Aorta (tissue), 5 donors: Measurements from ENCODE around the gene PLAU. TPM values are rescaled to one million over a fixed set of nuclear protein-coding genes. Genes with fewer than 3 reads are reported as not detected.
"Not testable (repeated sequence)": the region's sequence is repeated elsewhere in the genome, so short reads cannot be mapped to it uniquely, and the experiment has no call there.

Experiments used
- ATAC-seq: fragments of 200-7000 bp; cut with Tn5 transposase; one replicate; pipeline ENCODE4 v1.9.1; 2022; ENCODE audit warnings: moderate library complexity; ENCODE audit not compliant: low FRiP score
- DNase-seq, 2 donors: peaks; one replicate each; pipeline ENCODE4 v3.0.0-alpha.2; 2020
- H3K27ac ChIP-seq, 2 donors: one replicate each; pipeline ENCODE4 v1.5.1; 2013; ENCODE audit warnings: low read length in 2 of 2, mild to moderate bottlenecking in 2 of 2, moderate library complexity in 2 of 2, control low read depth in 1 of 2, inconsistent platforms in 1 of 2, low read depth in 1 of 2
- H3K27me3 ChIP-seq, 2 donors: one replicate each; pipeline ENCODE4 v1.6.1; 2013; ENCODE audit warnings: control low read depth in 1 of 2, low read length in 1 of 2, mild to moderate bottlenecking in 1 of 2, moderate library complexity in 1 of 2; ENCODE audit not compliant: insufficient read depth in 2 of 2, control insufficient read depth in 1 of 2
- H3K36me3 ChIP-seq, 2 donors: one replicate each; pipeline ENCODE4 v1.6.1; 2013; ENCODE audit warnings: control low read depth in 1 of 2, low read length in 1 of 2, mild to moderate bottlenecking in 1 of 2; ENCODE audit not compliant: insufficient read depth in 2 of 2, control insufficient read depth in 1 of 2
- H3K4me1 ChIP-seq, 2 donors: one replicate each; pipeline ENCODE4 v1.6.1; 2013; ENCODE audit warnings: low read length in 2 of 2, control low read depth in 1 of 2, mild to moderate bottlenecking in 1 of 2, moderate library complexity in 1 of 2; ENCODE audit not compliant: insufficient read depth in 2 of 2, control insufficient read depth in 1 of 2
- H3K4me3 ChIP-seq, 2 donors: one replicate each; pipeline ENCODE4 v1.5.1; 2013; ENCODE audit warnings: low read length in 2 of 2, control low read depth in 1 of 2, mild to moderate bottlenecking in 1 of 2
- H3K9me3 ChIP-seq: one replicate; pipeline ENCODE4 v1.6.1; 2013; ENCODE audit warnings: mild to moderate bottlenecking, low read length; ENCODE audit not compliant: control insufficient read depth
- WGBS, 2 donors: extraction: QIAGEN DNeasy Blood & Tissue Kit; methylation state at CpG; one replicate each; pipeline ENCODE4 v1.1.7; 2013; 5-methylcytosine and 5-hydroxymethylcytosine counted together
- intact Hi-C, 2 donors: fragments of 100-400 bp; cut with DNase I; formaldehyde crosslinking; loops; one replicate each; pipeline versions ENCODE4 v1.14.2 to v1.15.0; 2022
- polyA plus RNA-seq, 2 donors: library from polyadenylated mRNA; stranded (reverse); fragments of 200-250 nt; gene quantifications; one replicate each; pipeline ENCODE4 v1.2.3, GENCODE V29; 2013
- total RNA-seq, 2 donors: library from RNA; stranded (reverse); fragmentation: NEBNext Ultra II Directional; extraction: Animal tissue kit (Norgen Biotek cat#: 25700); gene quantifications; one replicate each; pipeline ENCODE4 v1.2.1, GENCODE V29; 2021
- donor health status: healthy with polysubstance abuse.
- donor health status: Bipolar disorder and iron deficiency.
- donor health status: DM: no; HTN: no; CAD: no.
- donor health status: DM: no; HTN: no; CAD: no.
- donor health status: DM: yes; HTN: yes; CAD: no.

PLAU gene
- total and polyA plus RNA-seq, 4 donors, result 9.6 to 35.4 (median 23.6) TPM

DNA sequence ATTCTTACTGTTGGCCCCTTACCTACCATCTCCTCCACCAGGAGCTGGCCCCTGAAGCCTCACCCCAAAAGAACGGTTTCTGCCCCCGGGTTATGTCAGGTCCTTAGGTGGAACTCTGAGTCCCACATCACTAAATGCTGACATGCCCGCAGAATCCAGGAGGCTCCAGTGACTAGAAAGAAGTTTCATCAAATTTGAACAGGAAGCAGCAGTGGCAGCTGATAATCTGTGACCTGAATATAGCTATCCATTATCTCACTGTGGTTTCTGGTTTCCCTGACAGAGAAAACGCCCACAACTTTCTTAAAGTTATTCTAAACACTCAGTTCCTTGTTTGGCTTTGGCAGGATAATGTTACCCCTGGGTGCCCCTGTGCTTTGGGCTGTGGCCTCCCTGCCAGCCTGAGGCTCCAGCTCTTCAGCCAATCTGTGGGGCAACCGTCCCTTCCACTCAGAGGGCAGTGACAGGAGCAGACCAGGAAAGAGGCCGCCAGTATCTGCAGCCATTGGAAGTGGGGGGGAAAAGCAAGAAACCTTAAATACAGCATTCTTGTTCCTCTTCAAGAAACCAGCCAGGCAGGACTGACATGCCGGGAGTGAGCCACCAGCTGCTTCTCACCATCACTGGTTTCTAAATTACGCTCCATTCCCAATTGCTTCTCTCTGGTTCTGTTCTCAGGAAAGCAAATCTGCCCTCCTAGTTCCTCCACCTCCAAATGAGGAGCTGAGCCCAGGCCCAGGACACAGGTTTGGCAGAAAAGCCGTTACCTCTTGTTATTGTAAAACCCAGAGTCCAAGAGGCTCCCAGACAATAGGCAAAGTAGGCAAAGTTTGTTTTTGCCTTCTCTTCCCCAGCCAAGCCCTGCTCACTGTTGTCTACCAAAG, 45.8 kb downstream of the PLAU start:
- no peaks in the 10 kb centered on the region for H3K27me3 ChIP-seq
- DNase-seq (no peak), ATAC-seq (peak; percentile 41)
- H3K27ac ChIP-seq, result peak overlapping the region; percentile 19 to 55
- intact Hi-C loops, result no loop called here
- H3K4me1 ChIP-seq, result no peaks in the 10 kb centered on the region
- no peaks in the 10 kb centered on the region for H3K36me3 ChIP-seq
- H3K9me3 ChIP-seq, result no peaks in the 10 kb centered on the region
- WGBS, 2 donors, result 19 to 25% methylated on average over 9 of the region's 9 CpGs
- no peak overlapping the region for H3K4me3 ChIP-seq

- intact Hi-C loops, result no loop called here
- ATAC-seq, result no peak
- Histone ChIP-seq H3K9me3 (no peaks in the 10 kb centered on the region), H3K36me3 (no peaks in the 10 kb centered on the region), H3K27ac (no peak overlapping the region), H3K27me3 (no peaks in the 10 kb centered on the region), H3K4me1 (no peaks in the 10 kb centered on the region), H3K4me3 (no peak overlapping the region)
- 88 to 93% methylated on average over 6 of the region's 6 CpGs for WGBS, 2 donors
- no peak for DNase-seq
Observed at GRCh38 chr10:73959484-73960243, 48.7 kb downstream of the PLAU start.

- Histone ChIP-seq H3K4me3 (no peak overlapping the region), H3K27me3 (no peaks in the 10 kb centered on the region), H3K36me3 (no peaks in the 10 kb centered on the region), H3K4me1 (no peaks in the 10 kb centered on the region), H3K27ac (no peak overlapping the region), H3K9me3 (no peaks in the 10 kb centered on the region)
- ATAC-seq, result no peak
- WGBS, 2 donors, result 92 to 95% methylated on average over 2 of the region's 2 CpGs
- no peak for DNase-seq
- intact Hi-C loops, result no loop called here
Observed at GRCh38 chr10:73962386-73962785, 51.5 kb downstream of the PLAU start.

DNA sequence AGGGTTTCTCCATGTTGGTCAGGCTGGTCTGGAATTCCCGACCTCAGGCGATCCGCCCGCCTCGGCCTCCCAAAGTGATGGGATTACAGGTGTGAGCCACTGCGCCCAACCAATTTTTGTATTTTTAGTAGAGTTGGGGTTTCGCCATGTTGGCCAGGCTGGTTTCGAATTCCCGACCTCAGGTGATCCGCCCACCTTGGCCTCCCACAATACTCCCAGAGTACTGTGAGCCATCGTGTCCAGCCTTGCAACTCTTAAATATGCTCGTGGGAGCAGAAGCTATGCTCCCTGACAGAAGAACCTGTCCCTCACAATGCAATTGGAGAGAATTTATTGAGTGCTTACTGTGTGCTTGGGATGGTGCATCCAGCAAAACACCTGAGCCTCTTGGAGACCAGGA, 52.6 kb downstream of the PLAU start:
- H3K9me3 ChIP-seq, intact Hi-C loops, H3K4me3 ChIP-seq, H3K27ac ChIP-seq, H3K4me1 ChIP-seq, H3K27me3 ChIP-seq, H3K36me3 ChIP-seq, DNase-seq, ATAC-seq: not testable (repeated sequence)
- WGBS, 2 donors, result 93 to 97% methylated on average over 12 of the region's 12 CpGs

DNA sequence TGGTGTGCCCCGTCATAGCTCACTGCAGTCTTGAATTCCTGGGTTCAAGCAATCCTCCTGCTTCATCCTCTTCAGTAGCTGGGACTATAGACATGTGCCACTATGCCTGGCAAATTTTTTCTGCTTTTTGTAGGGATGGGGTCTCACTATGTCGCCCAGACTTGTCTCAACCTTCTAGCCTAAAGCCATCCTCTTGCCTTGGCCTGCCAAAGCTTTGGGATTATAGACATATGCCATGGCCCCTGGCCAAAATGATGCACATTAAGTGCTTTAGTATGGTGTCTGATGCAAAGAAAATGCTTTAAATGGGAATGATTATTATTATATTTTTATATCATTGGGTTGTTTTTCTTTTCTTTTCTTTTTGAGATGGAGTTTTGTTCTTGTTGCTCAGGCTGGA, 53.8 kb downstream of the PLAU start:
- DNase-seq, result no peak
- H3K9me3 ChIP-seq, result no peaks in the 10 kb centered on the region
- no peak overlapping the region for H3K4me3 ChIP-seq
- 96 to 98% methylated on average over 2 of the region's 2 CpGs for WGBS, 2 donors
- no peaks in the 10 kb centered on the region for H3K36me3 ChIP-seq
- no peak overlapping the region for H3K27ac ChIP-seq
- ATAC-seq, result no peak
- H3K27me3 ChIP-seq, result no peaks in the 10 kb centered on the region
- peaks cover 0 to 1% of the 10 kb centered on the region in 2 donors for H3K4me1 ChIP-seq
- intact Hi-C loops, result loop anchor here in 1 of 2 donors (5.0 kb wide), 1 partner anchor 43 kb away; no protein-coding TSS in a partner anchor

DNA sequence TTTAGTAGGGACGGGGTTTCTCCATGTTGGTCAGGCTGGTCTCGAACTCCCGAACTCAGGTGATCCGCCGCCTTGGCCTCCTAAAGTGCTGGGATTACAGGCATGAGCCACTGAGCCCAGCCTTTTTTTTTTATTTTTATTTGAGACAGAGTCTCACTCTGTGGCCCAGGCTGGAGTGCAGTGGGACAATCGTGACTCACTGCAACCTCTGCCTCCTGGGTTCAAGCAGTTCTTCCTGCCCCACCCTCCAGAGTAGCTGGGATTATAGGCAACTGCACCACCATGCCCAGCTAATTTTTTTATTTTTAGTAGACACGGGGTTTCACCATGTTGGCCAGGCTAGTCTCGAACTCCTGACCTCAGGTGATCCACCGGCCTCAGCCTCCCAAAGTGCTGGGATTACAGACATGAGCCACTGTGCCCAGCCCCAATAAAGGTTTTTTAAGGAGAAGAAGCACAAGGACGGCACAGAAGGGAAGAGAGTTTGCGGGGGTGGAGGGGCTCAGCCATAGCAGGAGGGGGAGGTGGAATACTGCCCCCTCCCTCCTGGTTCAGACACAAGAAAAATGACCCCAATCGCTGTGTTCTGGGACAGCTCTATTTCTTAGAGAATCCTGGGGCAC, 54.4 kb downstream of the PLAU start:
- not testable (repeated sequence) for DNase-seq, H3K9me3 ChIP-seq, H3K27me3 ChIP-seq, H3K4me1 ChIP-seq, H3K4me3 ChIP-seq, H3K36me3 ChIP-seq
- intact Hi-C loops, result loop anchor here in 1 of 2 donors (5.0 kb wide), 1 partner anchor 42 kb away; no protein-coding TSS in a partner anchor
- 67 to 72% methylated on average over 12 of the region's 12 CpGs for WGBS, 2 donors
- H3K27ac ChIP-seq, result peak overlapping the region; percentile 84 to 97
- peak; percentile 38 for ATAC-seq

DNA sequence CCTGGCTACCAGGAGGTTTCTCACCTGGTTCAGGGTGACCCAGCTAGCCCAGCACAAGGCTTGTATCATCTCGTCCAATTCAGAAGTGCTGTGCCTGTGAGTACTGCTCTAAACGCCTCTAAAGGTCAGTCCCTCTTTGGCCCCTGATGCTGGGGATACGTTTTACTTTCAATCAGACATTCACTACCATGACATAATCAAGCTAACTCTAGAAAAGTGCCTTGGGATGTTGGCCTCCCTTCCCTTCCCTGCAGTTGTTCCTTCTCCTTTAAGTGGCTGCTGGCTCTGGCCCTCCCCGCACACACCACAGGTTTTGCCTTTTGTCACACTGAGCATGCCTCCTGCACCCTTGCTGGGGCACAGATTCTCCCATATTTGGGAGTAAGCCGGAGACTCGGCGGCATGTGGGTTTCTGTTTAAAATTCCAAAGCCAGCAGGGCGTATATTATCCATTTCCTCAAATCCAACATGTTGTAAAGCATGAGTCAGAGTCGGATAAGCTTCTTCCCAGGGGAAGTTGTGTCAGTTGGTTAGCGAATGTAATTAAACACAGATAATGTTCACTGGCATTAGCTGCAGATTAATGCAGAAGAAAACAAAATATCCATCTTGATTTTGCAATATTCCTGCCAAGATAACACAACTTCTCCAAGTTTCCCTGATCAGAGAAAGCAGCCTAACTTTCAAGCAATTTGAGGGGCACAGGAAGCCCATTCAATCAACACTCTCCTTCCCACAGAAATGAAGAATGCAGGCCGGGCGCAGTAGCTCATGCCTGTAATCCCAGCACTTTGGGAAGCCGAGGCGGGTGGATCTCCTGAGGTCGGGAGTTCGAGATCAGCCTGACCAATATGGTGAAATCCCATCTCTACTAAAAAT, 55.2 kb downstream of the PLAU start:
- ATAC-seq, result peak; percentile 94
- no peak overlapping the region for H3K4me3 ChIP-seq
- peak overlapping the region; percentile 84 to 97 for H3K27ac ChIP-seq
- no peaks in the 10 kb centered on the region for H3K27me3 ChIP-seq
- H3K36me3 ChIP-seq, result no peaks in the 10 kb centered on the region
- intact Hi-C loops, result loop anchor here in 1 of 2 donors (5.0 kb wide), 1 partner anchor 41 kb away; no protein-coding TSS in a partner anchor
- no peaks in the 10 kb centered on the region for H3K9me3 ChIP-seq
- 3 to 6% methylated on average over 16 of the region's 16 CpGs for WGBS, 2 donors
- H3K4me1 ChIP-seq, result peaks cover 0 to 1% of the 10 kb centered on the region in 2 donors
- peak; percentile 93 for DNase-seq

DNA sequence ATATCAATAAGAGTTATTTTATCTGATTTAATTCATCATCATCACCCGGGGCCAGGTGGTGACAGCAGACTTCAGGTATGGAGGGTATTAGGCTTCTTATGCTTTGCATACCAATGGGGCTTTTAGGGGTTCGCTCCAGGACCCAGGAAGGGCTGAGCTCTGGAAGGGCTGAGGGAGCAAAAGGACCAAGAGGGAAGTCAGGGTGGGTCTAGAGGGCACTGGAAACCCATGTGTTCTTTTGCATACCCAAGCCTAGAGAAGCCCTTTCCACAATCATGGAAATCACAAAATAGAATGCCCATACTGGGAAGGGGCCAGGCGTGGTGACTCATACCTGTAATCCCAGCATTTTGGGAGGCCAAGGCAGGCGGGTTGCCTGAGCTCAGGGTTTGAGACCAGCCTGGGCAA, 56.1 kb downstream of the PLAU start:
- Histone ChIP-seq H3K9me3 (no peaks in the 10 kb centered on the region), H3K4me3 (no peak overlapping the region), H3K4me1 (peaks cover 0 to 1% of the 10 kb centered on the region in 2 donors), H3K36me3 (no peaks in the 10 kb centered on the region), H3K27me3 (no peaks in the 10 kb centered on the region), H3K27ac (peak overlapping the region; percentile 14 to 15)
- intact Hi-C loops, result loop anchor here in 1 of 2 donors (5.0 kb wide), 1 partner anchor 40 kb away; no protein-coding TSS in a partner anchor
- whole genome bisulfite sequencing, 2 donors, result 74 to 84% methylated on average over 4 of the region's 4 CpGs
- ATAC-seq (no peak), DNase-seq (no peak)
